HuH-7 (cell line): Measurements from ENCODE around the gene CDK5R1.

ENCODE experiments used
- DNase-seq: peaks from one replicate; pipeline ENCODE4 v3.0.0; 2011; ENCODE audit warnings: low spot score

CDK5R1 gene

DNA sequence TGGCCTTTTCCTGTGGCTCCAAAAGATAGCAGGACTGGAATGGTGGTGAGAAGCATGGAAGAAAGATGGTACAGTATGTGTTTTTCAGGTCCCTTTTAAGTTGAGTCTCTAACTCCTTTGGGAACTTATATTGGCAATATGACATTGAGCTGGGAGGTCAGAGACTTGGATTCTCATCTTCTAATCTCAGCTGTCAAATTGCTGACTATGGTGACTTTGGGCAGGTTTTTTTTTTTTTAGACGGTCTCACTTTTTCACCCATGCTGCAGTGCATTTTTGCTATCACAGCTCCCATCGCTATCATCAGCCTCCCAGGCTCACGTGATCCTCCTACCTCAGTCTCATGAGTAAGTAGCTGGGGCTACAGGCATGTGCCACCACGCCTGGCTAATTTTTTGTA is 15.1 kb upstream of the CDK5R1 start:
- DNase-seq: no peak

DNA sequence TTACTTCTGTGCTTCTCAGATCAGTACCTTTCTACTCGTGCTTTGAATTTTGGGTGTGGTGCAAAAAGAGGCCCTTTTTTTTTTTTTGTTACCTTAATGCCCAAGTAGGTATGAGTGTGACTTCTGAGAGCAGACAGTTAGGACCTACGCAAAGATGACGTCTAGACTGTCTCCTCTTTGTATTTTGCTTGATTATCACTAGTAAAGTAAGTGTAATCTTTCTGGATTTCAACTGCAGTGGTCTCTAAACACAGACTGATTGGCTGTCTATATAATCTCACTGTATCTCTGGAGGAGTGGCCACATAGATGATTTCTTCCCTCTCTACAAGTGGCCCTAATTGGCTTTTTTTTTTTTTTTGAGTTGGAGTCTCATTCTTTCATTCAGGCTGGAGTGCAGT is 11.5 kb upstream of the CDK5R1 start:
- no peak for DNase-seq

DNA sequence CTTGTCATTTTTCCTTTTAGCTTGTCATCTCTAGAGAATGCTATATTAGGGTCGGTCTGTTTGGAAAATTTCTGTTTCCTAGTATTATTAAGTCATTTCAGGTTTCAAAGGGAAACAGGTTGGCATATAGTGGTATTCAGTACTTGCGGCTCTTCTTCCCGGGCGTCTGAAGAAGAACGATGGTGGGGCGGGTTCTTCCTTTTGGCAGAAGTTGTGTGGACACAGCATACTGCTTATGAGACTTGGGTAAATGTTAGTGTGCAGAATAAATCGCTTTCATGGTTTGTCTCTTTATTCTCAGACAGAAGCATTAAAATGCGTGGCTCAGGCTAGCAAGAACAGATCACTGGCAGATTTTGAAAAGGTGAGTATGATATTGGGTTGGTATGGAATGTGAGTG is 9.6 kb upstream of the CDK5R1 start:
- no peak for DNase-seq

DNA sequence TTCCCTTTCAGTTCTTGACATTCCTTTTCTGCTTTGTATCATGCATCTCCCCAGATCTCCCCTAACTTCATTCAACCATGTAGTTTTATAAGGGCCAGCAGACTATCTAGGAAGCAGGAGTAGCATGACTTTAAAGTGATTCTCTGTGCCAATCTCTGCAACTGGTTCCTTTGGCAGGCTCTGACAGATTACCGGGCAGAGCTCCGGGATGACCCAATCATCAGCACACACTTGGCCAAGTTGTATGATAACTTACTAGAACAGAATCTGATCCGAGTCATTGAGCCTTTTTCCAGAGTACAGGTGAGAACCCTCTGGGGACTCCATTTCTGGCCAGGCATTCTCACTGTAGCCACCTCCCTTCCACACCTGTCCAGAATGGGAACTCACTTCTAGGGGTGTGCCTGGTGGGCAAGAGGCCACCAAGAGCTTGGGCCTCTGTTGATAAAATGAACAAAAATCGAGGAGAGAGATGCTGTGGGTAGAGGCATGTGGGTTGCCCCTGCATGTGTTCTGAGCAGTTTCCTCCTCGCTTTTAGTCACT is 7.6 kb upstream of the CDK5R1 start:
- DNase-seq: no peak

GRCh38 chr17:32481193-32481592 is 5.6 kb upstream of the CDK5R1 start:
- DNase-seq: no peak

GRCh38 chr17:32482568-32483320 is 4.0 kb upstream of the CDK5R1 start:
- no peak for DNase-seq

DNA sequence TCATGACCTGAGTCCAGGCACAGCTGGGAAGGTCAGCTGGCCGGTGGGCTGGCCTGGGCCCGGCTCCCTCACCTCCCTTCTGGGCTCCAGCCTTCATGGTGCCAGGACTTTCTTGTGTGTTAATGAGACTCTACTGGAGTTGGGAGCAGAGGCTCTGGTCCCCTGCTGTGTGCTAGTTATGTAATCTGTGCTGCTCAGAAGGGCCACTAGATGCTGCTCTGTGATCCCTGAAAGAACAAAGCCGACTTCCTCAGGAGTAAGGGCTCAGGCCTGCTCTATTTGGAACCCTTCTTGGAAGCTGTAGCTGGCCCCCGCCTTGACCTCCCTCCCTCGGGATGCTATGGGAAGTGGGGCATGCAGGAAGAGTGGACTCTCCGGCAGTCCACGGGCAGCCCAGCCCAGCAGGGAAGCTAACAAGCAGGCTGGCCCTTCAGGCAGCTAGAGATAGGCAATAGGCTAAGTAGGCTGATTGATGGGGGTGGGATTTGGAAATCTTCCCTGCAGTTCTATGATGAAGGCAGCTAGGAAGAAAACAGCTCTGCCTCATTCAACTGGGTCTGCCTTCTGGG is 3.3 kb upstream of the CDK5R1 start:
- DNase-seq: peak; percentile 62

DNA sequence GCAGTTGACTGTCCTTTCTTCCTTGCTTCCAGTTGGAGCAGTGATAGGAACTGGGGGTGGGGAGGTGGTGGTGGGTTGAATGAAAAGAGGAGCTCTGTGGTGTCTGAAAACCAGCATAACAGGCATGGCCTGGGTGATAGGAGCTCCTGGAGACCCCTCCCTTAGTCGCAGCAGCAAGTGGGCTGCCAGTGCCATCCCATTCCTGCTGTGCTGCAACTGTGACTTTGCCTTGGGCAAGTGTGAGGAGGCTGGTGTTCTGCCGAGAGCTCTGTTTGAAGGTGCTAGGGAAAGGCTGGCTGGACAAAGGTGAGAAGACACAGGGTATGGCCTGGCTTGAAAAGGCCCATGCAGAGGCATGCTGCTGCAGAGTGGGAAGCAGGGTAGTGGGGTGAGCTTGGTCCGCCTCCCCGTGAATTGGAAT is 2.7 kb upstream of the CDK5R1 start:
- no peak for DNase-seq

DNA sequence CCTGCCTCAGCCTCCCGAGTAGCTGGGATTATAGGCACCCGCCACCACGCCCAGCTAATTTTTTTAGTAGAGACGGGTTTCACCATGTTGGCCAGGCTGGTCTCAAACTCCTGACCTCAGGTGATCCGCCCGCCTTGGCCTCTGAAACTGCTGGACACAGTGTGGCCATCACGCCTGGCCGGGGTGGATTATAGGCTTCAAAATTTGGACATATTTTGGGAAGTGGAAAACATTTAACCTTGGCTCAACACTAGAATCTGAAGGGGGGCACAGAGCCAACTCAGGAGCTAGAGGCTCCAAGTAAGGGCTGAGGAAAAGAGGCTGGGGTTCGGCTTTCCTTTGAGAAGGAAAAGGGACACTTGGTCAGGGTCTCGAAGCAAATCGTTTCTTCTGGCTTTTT is 2.2 kb upstream of the CDK5R1 start:
- DNase-seq: no peak

- DNase-seq: no peak
Observed at GRCh38 chr17:32485261-32486110, 1.3 kb upstream of the CDK5R1 start.

DNA sequence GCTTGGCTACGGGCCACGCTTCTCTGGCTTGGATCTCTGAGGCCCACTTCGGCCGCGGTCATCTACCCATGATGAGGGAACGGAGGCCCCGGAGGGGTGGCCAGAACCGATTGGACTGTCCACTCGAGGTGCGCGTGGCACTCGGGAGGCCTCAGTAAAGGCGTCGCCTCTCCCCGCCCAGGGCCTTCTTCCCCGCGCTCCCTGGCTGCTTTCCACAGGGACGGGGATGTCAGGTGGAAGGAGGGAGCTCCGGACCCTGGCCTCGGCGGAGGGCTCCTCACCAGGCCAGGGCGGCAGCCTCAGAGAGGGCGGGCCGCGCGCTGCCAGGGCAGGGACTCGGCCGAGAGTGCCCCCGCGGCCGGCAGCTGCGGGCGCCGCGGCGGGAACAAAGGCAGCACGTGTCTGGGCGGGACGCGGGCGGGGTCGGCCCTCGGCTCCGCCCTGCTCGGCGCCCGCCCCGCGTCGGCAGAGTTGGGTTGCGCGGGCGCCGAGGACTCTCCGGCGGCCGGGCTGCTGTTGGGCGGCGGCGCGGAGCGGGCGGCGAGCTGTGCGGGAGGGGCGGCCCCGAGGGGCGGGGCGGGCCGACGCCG is 587 bp upstream of the CDK5R1 start:
- no peak for DNase-seq

GRCh38 chr17:32487473-32488176 is 832 bp downstream of the CDK5R1 start:
- DNase-seq: peak; percentile 43

DNA sequence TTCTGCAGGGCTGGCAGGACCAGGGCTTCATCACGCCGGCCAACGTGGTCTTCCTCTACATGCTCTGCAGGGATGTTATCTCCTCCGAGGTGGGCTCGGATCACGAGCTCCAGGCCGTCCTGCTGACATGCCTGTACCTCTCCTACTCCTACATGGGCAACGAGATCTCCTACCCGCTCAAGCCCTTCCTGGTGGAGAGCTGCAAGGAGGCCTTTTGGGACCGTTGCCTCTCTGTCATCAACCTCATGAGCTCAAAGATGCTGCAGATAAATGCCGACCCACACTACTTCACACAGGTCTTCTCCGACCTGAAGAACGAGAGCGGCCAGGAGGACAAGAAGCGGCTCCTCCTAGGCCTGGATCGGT is 1.4 kb downstream of the CDK5R1 start:
- no peak for DNase-seq

GRCh38 chr17:32488604-32489180 is 1.9 kb downstream of the CDK5R1 start:
- DNase-seq: no peak

- DNase-seq: no peak
Observed at GRCh38 chr17:32489320-32490100, 2.7 kb downstream of the CDK5R1 start.

DNA sequence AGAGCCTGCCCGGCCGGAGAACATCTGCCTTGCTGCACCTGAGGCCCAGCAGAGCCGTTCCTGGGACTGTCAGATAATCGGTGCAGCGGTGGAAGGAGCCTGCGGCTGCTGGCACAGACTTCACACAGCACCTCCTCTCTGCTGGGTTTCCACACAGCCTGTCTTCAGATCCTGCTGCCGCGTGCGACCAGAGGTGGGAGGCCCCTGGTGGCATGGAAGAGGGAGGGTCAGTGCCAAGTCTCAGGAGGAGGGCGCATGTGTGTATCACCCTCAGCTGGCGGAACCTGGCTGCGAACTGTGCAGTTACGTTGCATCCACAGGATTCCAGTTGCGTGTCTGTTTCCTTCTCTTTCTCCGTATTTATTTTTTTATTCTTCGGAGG is 3.3 kb downstream of the CDK5R1 start:
- no peak for DNase-seq

DNA sequence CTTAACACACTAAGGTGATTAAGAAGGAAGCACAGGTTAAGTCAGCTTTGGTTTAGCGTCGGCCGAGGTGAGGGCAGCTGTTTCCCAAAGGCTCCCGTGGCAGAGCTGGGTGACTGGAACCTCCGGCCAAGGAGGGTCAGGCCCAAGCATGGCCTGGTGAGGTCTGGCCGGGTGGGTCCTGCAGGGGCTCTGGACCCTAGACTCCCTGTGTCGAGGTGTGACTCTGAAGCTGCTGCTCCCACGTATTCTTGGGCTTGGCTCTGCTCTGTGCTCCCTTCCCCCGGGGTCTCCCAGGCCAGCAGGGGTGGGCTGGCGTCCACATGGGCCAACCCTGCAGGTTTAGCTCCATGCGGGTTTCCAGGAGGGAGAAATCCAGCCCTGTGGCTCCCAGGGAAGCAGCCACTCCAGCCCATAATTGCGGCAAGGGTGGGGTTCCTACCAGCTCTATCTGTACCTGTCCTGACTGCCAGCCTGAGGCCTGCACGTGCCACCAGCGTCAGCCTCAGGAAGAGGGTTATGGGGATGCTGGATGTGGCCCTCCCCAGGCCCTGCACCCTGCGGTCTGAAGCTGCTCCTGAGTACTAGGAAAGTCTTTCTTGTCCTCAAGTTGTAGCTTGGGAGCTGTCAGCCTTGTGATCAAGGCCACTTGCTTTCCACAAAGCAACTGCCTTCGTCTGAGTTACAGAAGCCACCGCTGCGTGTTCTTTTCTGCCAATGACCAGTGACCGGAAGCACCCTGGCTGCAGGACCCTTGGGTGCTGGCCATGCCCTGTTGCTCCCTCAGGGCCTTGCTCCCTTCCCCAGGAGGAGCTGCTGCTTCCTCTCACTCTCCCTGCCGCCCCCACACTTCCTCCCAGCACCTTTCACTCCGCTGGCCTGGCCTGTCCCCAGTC is 4.8 kb downstream of the CDK5R1 start:
- no peak for DNase-seq

- no peak for DNase-seq
Observed at GRCh38 chr17:32492264-32492589, 5.4 kb downstream of the CDK5R1 start.

GRCh38 chr17:32492648-32493289 is 6.0 kb downstream of the CDK5R1 start:
- DNase-seq: no peak
